ENCODE results near the gene KDM4E.
"Not testable (repeated sequence)": the region's sequence is repeated elsewhere in the genome, so short reads cannot be mapped to it uniquely, and the experiment has no call there.

The KDM4E gene

DNA sequence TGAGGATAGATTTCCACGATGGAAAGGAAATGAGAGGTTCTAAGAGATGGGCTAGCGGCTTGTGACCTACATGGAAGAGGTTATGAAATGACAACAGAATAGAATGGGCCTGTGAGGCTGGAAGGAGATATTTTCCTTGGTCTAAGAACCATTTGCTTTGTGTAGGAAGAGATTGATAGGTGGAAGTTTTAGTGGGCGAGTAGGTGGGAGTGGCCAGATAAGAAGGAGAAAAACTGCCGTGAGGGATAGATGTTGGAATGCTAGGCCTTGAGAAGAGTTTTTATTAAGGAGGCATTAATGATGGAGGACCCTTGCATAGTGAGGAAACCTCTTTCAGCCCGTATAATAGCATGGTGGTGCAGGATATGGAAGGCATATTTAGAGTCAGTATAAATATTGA is 3.6 kb upstream of the KDM4E start:
- not testable (repeated sequence) for H3K9me3 ChIP-seq (ENCODE audit: control insufficient read depth, insufficient read depth, low read length); H3K4me3 ChIP-seq (ENCODE audit: low read depth, low read length); H3K27me3 ChIP-seq (ENCODE audit: control insufficient read depth, insufficient read depth, low read length); H3K9ac ChIP-seq (ENCODE audit: low read depth, low read length); H3K36me3 ChIP-seq (ENCODE audit: control insufficient read depth, insufficient read depth, low read length); H3K4me1 ChIP-seq (ENCODE audit: control insufficient read depth, insufficient read depth, low read length)

DNA sequence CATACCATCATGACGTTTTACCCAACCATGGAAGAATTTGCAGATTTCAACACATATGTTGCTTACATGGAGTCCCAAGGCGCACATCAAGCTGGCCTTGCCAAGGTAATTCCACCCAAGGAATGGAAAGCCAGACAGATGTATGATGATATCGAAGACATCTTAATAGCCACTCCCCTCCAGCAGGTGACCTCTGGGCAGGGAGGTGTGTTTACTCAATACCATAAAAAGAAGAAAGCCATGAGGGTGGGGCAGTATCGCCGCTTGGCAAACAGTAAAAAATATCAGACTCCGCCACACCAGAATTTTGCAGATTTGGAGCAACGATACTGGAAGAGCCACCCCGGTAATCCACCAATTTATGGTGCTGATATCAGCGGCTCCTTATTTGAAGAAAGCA is 536 bp downstream of the KDM4E start:
- H3K36me3 ChIP-seq (ENCODE audit: control insufficient read depth, insufficient read depth, low read length); H3K9ac ChIP-seq (ENCODE audit: low read depth, low read length); H3K4me1 ChIP-seq (ENCODE audit: control insufficient read depth, insufficient read depth, low read length); H3K9me3 ChIP-seq (ENCODE audit: control insufficient read depth, insufficient read depth, low read length); H3K27me3 ChIP-seq (ENCODE audit: control insufficient read depth, insufficient read depth, low read length); H3K4me3 ChIP-seq (ENCODE audit: low read depth, low read length): not testable (repeated sequence)

DNA sequence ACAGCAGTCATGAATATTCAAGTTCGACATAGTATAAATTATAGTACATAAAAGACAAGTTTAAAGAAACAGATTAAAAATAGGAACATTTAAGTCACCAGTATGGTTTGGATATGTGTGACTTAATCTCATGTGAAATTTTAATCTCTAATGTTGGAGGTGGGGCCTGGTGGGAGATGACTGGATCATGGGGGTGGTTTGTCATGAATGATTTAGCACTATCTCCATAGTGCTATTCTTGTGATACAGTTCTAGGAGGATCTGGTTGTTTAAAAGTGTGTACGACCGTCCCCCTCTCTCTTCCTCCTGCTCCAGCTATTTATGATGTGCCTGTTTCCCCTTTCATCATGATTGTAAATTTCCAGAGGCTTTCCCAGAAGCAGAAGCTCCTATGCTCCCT is 3.3 kb downstream of the KDM4E start:
- Histone ChIP-seq H3K9ac (ENCODE audit: low read depth, low read length) (no peak overlapping the region), H3K4me3 (ENCODE audit: low read depth, low read length) (no peak overlapping the region), H3K36me3 (ENCODE audit: control insufficient read depth, insufficient read depth, low read length) (no peaks in the 10 kb centered on the region), H3K27me3 (ENCODE audit: control insufficient read depth, insufficient read depth, low read length) (peaks cover 2% of the 10 kb centered on the region), H3K9me3 (ENCODE audit: control insufficient read depth, insufficient read depth, low read length) (no peaks in the 10 kb centered on the region), H3K4me1 (ENCODE audit: control insufficient read depth, insufficient read depth, low read length) (no peaks in the 10 kb centered on the region)

DNA sequence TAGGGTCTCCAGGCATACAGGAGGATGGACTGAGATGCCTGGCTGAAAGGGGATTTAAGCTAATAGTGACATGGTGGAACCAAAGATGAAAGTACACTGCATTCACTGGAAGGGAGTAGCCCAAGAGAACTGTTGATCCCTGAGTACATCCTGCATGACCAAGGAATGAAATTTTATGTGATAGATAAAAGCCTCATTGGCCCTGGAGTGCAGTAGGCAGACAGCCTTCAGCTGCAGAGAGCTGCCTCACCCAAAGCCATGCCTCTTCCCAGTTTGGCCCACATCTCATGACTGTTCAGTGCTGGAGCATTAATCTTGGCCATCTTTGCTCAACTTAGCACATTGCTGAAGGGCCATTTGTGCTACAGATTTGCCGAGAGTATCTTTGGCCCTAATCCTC is 8.0 kb downstream of the KDM4E start:
- no peaks in the 10 kb centered on the region for H3K36me3 ChIP-seq (ENCODE audit: control insufficient read depth, insufficient read depth, low read length)
- no peak overlapping the region for H3K4me3 ChIP-seq (ENCODE audit: low read depth, low read length)
- H3K4me1 ChIP-seq (ENCODE audit: control insufficient read depth, insufficient read depth, low read length): no peaks in the 10 kb centered on the region
- H3K9me3 ChIP-seq (ENCODE audit: control insufficient read depth, insufficient read depth, low read length): no peaks in the 10 kb centered on the region
- H3K27me3 ChIP-seq (ENCODE audit: control insufficient read depth, insufficient read depth, low read length): peaks cover 2% of the 10 kb centered on the region
- H3K9ac ChIP-seq (ENCODE audit: low read depth, low read length): no peak overlapping the region

DNA sequence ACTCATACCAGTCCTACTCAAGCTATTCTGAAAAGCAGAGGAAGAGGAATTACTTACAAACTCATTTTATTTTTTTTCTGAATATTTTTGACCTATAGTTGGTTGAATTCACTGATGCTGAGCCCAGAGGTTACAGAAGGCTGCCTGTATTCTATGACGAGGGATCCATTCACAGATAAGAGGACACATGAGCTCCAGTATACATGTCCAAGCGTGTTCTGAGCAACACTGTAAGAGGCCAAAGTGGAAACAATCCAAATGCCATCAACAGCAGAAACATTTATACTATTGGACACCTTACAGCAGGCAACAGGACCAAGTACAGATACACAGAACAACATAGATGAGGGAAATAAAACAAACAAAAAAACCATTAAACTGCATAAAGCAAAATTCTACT is 10.3 kb downstream of the KDM4E start:
- H3K4me1 ChIP-seq (ENCODE audit: control insufficient read depth, insufficient read depth, low read length): no peaks in the 10 kb centered on the region
- no peak overlapping the region for H3K9ac ChIP-seq (ENCODE audit: low read depth, low read length)
- no peaks in the 10 kb centered on the region for H3K36me3 ChIP-seq (ENCODE audit: control insufficient read depth, insufficient read depth, low read length)
- H3K27me3 ChIP-seq (ENCODE audit: control insufficient read depth, insufficient read depth, low read length): peaks cover 2% of the 10 kb centered on the region
- H3K4me3 ChIP-seq (ENCODE audit: low read depth, low read length): no peak overlapping the region
- H3K9me3 ChIP-seq (ENCODE audit: control insufficient read depth, insufficient read depth, low read length): no peaks in the 10 kb centered on the region

DNA sequence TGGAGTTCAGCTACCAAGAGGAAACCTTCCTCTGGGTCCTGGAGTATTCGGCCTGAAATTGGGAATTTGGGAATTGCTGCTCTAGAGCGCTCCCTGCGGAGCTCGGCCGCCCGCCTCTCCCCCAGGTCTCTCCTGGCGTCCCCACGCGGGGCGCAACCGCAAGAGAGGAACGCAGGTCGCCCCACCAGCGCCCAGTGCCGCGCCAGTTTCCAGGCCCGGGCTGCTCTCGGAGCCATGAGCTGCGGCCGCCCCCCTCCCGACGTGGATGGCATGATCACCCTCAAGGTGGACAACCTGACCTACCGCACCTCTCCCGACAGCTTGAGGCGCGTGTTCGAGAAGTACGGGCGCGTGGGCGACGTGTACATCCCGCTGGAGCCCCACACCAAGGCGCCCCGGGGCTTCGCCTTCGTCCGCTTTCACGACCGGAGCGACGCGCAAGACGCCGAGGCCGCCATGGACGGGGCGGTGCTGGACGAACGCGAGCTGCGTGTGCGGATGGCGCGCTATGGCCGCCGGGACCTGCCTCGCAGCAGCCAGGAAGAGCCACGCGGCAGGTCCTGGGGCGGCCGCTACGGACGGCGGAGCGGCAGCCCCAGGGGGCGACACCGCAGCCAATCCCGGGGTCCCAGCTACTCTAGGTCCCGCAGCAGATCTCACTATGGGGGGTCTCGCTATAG is 12.4 kb downstream of the KDM4E start:
- H3K4me3 ChIP-seq (ENCODE audit: low read depth, low read length); H3K36me3 ChIP-seq (ENCODE audit: control insufficient read depth, insufficient read depth, low read length): not testable (repeated sequence)

DNA sequence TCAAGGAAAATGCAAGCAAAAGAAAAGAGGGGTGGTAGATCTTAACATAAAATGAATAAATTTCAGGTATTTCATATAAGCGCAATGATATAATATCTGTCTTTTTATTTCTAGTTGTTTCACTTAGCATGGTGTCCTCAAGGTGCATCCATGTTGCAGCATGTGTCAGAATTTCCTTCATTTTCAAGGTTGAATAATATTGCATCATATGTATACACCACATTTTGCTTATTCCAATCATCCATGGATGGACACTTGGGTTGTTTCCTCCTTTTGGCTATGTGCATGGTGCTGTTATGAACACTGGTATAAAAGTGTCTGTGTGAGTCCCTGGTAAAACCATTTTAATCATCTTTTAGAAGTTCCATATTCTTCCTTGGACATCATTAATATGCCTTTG is 17.2 kb downstream of the KDM4E start:
- no peaks in the 10 kb centered on the region for H3K36me3 ChIP-seq (ENCODE audit: control insufficient read depth, insufficient read depth, low read length)
- no peaks in the 10 kb centered on the region for H3K4me1 ChIP-seq (ENCODE audit: control insufficient read depth, insufficient read depth, low read length)
- H3K9ac ChIP-seq (ENCODE audit: low read depth, low read length): no peak overlapping the region
- H3K9me3 ChIP-seq (ENCODE audit: control insufficient read depth, insufficient read depth, low read length): no peaks in the 10 kb centered on the region
- H3K27me3 ChIP-seq (ENCODE audit: control insufficient read depth, insufficient read depth, low read length): no peaks in the 10 kb centered on the region
- no peak overlapping the region for H3K4me3 ChIP-seq (ENCODE audit: low read depth, low read length)

More for the DNA sequence above, 12.4 kb downstream of the KDM4E start:
- H3K4me1 ChIP-seq (ENCODE audit: control insufficient read depth, insufficient read depth, low read length); H3K27me3 ChIP-seq (ENCODE audit: control insufficient read depth, insufficient read depth, low read length); H3K9ac ChIP-seq (ENCODE audit: low read depth, low read length); H3K9me3 ChIP-seq (ENCODE audit: control insufficient read depth, insufficient read depth, low read length): not testable (repeated sequence)

DNA sequence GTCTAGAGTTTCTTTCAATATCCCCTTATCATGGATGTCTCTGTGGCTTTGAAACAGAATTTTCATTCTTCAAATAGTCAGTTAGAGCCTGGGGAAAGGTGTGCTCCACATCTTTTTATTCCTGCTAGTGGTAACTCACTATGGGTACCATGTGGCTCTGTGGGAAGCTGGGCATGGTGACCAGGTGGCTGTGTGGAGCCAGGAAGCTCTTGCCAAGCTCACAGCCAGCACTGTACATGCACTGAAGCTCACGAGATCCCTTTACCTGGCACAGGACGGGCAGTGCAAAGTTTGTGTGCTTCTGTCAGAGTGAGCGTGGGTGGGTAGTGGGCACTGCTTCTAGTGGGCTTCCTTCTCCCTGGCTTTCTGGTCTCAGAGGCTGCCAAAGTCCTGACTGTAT is 17.8 kb downstream of the KDM4E start:
- Histone ChIP-seq H3K36me3 (ENCODE audit: control insufficient read depth, insufficient read depth, low read length) (no peaks in the 10 kb centered on the region), H3K27me3 (ENCODE audit: control insufficient read depth, insufficient read depth, low read length) (no peaks in the 10 kb centered on the region), H3K9ac (ENCODE audit: low read depth, low read length) (no peak overlapping the region), H3K4me3 (ENCODE audit: low read depth, low read length) (no peak overlapping the region), H3K9me3 (ENCODE audit: control insufficient read depth, insufficient read depth, low read length) (no peaks in the 10 kb centered on the region), H3K4me1 (ENCODE audit: control insufficient read depth, insufficient read depth, low read length) (no peaks in the 10 kb centered on the region)

DNA sequence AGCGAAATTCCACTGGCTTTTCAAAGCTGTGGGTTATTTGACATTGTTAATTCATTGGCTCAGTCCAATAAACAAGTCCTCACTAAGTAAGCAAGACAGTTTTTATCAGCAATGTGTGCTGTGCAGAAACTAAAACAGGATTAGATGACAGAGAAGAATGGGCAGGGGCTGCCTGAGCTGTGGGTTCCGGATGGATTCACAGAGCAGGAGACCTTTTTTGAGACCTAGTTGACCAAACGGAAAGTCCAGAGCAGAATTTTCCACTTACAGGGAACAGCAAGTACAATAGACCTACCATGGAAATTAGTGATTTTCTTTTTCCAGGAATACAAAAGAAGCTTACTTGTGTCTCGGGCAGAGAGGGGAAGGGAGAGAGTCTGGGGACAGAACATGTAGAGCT is 19.0 kb downstream of the KDM4E start:
- Histone ChIP-seq H3K36me3 (ENCODE audit: control insufficient read depth, insufficient read depth, low read length) (no peaks in the 10 kb centered on the region), H3K9me3 (ENCODE audit: control insufficient read depth, insufficient read depth, low read length) (no peaks in the 10 kb centered on the region), H3K4me1 (ENCODE audit: control insufficient read depth, insufficient read depth, low read length) (no peaks in the 10 kb centered on the region), H3K4me3 (ENCODE audit: low read depth, low read length) (no peak overlapping the region), H3K27me3 (ENCODE audit: control insufficient read depth, insufficient read depth, low read length) (no peaks in the 10 kb centered on the region), H3K9ac (ENCODE audit: low read depth, low read length) (no peak overlapping the region)

DNA sequence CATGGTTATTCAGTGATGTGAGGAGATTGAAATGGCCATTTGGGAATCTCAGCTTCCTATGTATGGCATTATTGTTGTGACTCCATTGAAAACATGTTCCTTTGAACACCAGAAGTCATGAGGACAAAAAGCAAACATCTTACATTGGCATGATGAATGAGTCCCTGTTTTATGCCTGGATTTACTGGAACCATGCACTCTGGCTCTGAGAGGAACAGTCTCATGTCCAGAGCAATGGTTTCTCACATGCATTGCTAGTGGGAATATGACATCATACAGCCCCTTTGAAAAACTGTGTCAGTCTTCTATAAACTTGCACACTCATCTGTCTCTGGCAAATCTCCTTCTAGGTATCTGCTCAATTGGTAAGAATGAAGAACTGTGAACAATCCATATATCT is 20.8 kb downstream of the KDM4E start:
- Histone ChIP-seq H3K27me3 (ENCODE audit: control insufficient read depth, insufficient read depth, low read length) (no peaks in the 10 kb centered on the region), H3K9me3 (ENCODE audit: control insufficient read depth, insufficient read depth, low read length) (no peaks in the 10 kb centered on the region), H3K36me3 (ENCODE audit: control insufficient read depth, insufficient read depth, low read length) (no peaks in the 10 kb centered on the region), H3K9ac (ENCODE audit: low read depth, low read length) (no peak overlapping the region), H3K4me1 (ENCODE audit: control insufficient read depth, insufficient read depth, low read length) (no peaks in the 10 kb centered on the region), H3K4me3 (ENCODE audit: low read depth, low read length) (no peak overlapping the region)

DNA sequence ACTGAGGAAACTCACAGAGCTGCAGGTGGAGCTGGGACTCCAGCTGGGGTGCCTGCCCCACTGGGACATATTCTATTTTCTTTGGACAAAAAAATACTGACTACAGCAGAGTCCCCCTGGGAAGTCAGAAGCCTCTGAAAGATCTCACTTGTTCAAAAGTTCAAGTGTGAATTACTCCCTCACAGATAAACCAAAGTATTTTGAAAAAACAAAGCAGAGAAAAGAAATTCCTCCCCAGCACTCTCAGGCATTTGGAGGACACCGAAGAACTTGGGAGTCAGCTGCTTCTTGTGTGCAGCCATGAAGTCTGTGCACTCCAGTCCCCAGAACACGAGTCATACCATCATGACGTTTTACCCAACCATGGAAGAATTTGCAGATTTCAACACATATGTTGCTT is 24.1 kb downstream of the KDM4E start, which contains the start of gene KDM4F:
Gene KDM4F (plus strand): TSS at position 301 of the 400 bp plus-strand sequence.
- not testable (repeated sequence) for H3K9me3 ChIP-seq (ENCODE audit: control insufficient read depth, insufficient read depth, low read length); H3K4me1 ChIP-seq (ENCODE audit: control insufficient read depth, insufficient read depth, low read length); H3K4me3 ChIP-seq (ENCODE audit: low read depth, low read length); H3K9ac ChIP-seq (ENCODE audit: low read depth, low read length); H3K27me3 ChIP-seq (ENCODE audit: control insufficient read depth, insufficient read depth, low read length); H3K36me3 ChIP-seq (ENCODE audit: control insufficient read depth, insufficient read depth, low read length)

DNA sequence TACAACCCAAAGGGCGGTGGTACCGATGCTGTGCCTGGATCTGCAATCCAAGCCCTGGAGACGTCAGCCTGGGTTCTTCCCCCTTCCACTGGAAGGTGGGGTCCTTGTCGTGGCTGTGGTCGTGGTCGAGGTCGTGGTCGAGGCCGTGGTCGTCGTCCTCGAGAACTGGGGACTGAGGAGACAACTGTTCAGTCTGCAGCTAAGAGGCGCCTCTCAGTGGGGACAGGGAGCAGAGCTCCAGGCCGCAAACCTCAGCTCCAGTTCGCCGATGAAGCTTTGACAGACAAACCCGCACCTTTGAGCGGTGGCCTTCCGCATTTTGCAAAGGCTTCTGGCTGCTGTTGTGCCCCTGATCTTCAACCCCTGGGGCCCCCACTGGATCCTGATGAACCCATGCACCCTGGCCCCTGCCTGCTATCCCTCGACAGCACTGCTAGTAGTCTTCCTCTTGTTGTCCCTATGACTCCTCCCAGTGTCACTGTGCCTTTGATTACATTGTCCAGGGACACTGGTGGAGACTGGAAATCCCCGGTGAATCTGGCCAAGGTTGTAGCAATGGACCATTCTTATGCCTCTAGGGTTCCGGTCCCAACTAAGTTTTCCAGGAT is 25.6 kb downstream of the KDM4E start:
- H3K4me3 ChIP-seq (ENCODE audit: low read depth, low read length): no peak overlapping the region
- H3K27me3 ChIP-seq (ENCODE audit: control insufficient read depth, insufficient read depth, low read length): no peaks in the 10 kb centered on the region
- H3K9ac ChIP-seq (ENCODE audit: low read depth, low read length): no peak overlapping the region
- no peaks in the 10 kb centered on the region for H3K36me3 ChIP-seq (ENCODE audit: control insufficient read depth, insufficient read depth, low read length)
- no peaks in the 10 kb centered on the region for H3K4me1 ChIP-seq (ENCODE audit: control insufficient read depth, insufficient read depth, low read length)
- H3K9me3 ChIP-seq (ENCODE audit: control insufficient read depth, insufficient read depth, low read length): no peaks in the 10 kb centered on the region
